ENCODE measurements around the gene SNX5.

The SNX5 gene

DNA sequence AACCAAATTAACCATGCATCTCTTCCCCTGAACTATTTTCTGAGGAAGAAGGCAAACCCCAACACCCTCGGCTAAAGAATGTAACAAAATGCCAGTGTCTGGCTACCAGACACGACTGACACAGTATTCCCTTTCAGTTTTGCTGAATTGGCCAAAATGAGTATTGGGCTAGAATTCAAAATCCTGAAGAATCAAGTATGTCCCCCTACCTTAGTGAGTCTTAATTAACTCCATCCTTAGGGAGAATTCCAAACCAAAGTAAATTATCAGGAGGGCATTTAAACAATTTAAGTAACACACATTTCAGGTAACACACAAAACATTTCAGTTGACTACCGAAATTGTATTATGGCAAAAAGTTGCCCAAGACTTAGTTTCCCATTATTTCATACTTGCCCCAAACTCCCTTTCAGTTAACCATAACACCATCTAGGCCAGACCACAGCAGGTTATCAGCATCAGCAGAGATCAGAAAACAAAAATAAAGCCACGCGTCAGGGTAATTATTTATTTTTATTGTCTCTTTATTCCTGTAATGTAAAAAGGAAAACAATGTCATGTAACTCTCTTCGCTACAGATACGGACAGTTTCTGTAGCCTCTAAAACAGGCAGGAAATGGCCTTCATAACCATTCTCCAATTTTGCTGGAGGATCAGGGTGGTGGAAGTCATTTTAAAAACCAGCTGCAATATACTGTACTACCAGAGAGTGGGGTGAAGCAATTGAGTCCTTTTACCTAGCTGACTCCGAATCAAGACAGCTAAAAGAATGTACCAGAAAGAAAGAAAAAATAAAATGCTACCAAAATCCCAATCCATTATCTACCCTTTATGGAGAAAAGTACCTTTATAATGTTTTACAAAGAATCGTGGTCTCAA is 1.9 kb downstream of the SNX5 start:
- no peak for FAIRE-seq
- TF ChIP-seq, protein P1, sequence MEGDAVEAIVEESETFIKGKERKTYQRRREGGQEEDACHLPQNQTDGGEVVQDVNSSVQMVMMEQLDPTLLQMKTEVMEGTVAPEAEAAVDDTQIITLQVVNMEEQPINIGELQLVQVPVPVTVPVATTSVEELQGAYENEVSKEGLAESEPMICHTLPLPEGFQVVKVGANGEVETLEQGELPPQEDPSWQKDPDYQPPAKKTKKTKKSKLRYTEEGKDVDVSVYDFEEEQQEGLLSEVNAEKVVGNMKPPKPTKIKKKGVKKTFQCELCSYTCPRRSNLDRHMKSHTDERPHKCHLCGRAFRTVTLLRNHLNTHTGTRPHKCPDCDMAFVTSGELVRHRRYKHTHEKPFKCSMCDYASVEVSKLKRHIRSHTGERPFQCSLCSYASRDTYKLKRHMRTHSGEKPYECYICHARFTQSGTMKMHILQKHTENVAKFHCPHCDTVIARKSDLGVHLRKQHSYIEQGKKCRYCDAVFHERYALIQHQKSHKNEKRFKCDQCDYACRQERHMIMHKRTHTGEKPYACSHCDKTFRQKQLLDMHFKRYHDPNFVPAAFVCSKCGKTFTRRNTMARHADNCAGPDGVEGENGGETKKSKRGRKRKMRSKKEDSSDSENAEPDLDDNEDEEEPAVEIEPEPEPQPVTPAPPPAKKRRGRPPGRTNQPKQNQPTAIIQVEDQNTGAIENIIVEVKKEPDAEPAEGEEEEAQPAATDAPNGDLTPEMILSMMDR (IDR thresholded peaks at IDR 0.05; ENCODE audit: insufficient read depth, missing control alignments): no peak
- DNase-seq (ENCODE audit: insufficient read length, low spot score): no peak

DNA sequence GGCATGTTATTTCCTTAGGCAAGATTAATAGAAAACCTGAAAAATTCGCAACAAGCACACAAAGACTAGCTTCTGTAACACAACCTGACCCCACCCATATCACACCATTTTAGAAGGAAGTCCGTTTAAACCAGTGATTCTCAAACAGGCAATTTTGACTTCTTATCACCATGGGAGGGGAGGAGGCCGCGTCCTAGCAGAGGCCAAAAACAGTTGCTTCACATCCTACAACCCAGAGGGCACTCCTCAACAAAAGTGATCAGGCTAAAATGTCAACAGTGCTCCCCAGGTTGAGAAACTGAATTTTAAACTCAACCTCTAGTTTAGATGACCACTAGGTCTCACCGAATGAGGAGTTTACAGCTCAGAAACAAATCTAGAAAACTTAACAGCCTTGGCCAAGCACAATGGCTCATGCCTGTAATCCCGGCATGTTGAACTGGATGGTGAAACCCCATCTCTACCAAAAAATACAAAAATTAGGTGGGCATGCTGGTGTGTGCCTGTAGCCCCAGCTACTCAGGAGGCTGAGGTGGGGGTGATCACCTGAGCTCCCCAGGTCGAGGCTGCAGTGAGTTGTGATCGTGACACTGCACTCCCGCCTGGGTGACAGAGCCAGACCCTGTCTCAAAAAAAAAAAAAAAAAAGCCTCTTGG is 3.4 kb downstream of the SNX5 start:
- TF ChIP-seq, protein P1 (IDR thresholded peaks at IDR 0.05; ENCODE audit: insufficient read depth, missing control alignments): no peak
- FAIRE-seq (no peak), DNase-seq (ENCODE audit: insufficient read length, low spot score) (no peak)

DNA sequence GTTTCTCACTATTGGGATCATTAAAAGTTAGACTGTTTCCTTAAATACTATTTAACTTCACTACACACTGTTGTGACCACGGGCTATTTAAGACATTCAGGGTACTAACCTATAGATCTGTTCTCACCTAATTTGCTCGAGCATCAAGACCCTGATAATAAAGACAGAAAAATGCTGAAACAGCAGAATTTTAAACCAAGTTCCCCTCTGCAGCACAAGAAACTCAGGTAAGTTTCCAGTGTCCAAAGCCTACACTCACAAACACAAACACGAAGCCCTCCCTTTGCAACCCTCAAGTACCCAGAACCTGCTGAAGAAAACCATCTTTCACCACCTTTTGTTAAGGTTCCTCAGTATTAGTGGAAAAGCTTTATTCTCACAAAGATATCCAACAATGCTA is 4.0 kb downstream of the SNX5 start:
- DNase-seq (ENCODE audit: insufficient read length, low spot score): no peak
- TF ChIP-seq, protein P1 (IDR thresholded peaks at IDR 0.05; ENCODE audit: insufficient read depth, missing control alignments): no peak
- no peak for FAIRE-seq

DNA sequence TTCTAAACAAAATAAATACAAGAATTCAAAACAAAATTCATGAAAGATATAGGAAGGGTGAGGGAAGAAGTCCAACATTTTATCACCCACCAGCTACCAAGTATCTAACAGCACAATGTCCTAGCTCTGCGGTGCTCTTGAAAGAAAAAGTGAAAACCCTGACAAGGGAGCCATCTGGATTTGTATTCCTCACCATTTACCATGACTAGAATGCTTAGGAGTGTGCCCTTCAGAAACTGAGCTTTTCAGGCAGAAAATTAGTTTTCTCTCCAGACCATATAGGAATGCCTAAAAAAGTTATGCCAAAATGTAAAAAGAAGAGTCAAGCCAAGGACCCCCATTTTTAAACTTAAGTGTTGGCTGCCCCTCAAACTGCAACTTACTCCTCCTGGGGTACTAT is 4.5 kb downstream of the SNX5 start:
- TF ChIP-seq, protein P1 (IDR thresholded peaks at IDR 0.05; ENCODE audit: insufficient read depth, missing control alignments): no peak
- no peak for DNase-seq (ENCODE audit: insufficient read length, low spot score)
- no peak for FAIRE-seq

DNA sequence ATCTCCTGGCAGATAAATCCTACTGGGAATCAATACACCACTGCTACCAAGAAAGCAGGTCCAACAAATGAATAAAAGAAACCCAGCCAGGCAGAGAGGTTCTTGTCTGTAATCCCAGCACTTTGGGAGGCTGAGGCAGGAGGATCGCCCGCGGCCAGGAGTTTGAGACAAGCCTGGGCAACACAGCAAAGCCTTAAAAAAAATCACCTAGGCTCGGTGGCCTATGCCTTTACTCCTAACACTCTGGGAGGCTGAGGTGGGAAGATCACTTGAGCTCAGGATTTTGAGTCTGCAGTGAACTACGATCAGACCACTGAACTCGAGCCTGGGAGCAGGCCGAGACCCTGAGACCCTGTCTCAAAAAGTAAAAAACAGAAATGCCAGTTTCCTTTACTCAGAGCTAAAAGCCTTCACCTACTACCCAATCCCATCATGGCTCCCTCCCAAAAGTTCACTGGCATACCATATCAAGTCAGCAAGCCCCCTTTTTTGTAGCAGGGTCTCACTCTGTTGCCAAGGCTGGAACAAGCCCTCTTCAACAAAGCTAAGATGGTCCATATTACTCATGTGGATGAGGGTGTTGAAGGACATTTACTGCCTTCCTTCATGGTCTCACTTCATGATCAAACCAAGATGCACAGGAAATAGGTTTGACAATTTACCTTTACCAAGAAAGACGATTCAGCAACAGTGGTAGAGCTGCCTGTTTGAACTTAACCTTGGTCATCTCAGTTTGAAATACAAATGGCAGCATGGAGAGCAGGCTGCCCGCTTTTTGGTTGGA is 5.3 kb downstream of the SNX5 start:
- TF ChIP-seq, protein P1 (IDR thresholded peaks at IDR 0.05; ENCODE audit: insufficient read depth, missing control alignments): no peak
- DNase-seq (ENCODE audit: insufficient read length, low spot score): no peak
- FAIRE-seq: no peak

DNA sequence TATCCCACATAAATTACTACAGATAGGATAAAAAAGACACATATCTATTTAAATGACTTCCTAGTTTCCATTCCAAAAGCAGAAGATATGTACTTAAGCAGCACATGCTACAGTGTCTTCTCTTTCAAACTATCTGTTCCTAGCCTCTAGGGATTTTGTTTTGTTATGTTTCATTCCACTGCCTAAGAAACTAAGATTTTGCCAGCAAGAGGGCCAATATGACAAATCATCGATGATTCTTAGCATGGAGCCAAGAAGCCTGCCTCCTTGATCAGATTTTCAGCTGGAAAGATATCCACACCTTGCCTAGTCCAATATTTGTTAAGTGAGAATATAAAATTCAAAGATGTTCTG is 7.0 kb downstream of the SNX5 start:
- TF ChIP-seq, protein P1 (IDR thresholded peaks at IDR 0.05; ENCODE audit: insufficient read depth, missing control alignments): no peak

More for the DNA sequence above, 7.0 kb downstream of the SNX5 start:
- no peak for FAIRE-seq
- no peak for DNase-seq (ENCODE audit: insufficient read length, low spot score)

Measured in D721Med (cell line).